Measurements from ENCODE around the gene KCNC1.

Gene KCNC1

DNA sequence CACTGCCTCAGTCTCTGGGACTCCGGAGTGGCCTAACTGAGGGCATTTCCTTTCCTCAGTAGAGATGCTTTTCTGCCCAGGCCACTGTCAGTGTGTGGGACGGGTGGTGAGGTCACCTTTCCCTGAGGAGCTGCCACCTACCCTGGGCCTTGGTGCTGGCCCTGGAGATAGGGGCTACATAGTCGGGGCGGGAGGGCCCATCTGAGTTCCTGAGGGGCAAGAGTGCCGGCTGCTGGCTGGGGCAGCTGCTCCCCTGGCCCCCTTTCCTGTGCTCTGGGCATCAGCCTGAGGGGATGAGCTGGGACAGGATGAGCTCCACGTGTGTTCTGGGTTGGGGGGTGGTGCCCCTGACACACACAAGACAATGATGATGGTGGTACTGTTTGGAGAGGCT, 5.4 kb downstream of the KCNC1 start:
- Mint-ChIP-seq H3K27ac (no peak overlapping the region), H3K9me3 (no peaks in the 10 kb centered on the region)

DNA sequence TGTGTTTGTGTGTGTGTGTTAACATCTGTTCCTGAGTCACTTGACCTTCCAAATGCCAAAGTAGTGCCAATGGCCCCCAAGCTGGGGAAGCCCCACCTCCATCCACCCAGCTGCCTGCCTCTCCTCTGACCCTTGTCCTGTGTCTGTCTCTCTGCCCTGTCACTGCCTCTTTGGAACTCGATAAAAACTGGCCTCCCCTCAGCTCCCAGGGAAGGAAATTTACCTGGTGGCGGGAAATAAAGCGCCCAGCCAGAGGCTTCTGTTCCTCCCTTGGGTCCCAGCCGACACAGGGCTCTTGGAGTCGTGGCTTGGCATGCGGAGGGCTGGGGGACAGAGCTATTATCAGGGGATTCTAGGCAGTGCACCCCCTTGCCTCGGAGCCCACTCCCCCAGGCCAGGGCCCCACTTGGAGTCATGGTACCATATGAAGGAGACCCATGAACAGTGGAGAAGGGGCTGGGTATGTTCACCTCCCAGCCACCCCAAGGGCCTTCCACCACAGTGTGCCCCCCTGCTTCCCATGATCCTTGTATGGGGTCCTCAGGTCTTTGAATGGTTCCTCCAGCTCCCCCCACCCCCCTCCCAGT, 6.2 kb downstream of the KCNC1 start:
- Mint-ChIP-seq H3K4me3 (no peak overlapping the region), H3K27me3 (peaks cover 47% of the 10 kb centered on the region)

More for the DNA sequence above, 5.4 kb downstream of the KCNC1 start:
- no peaks in the 10 kb centered on the region for H3K36me3 Mint-ChIP-seq (ENCODE audit: low read depth)
- H3K4me1 Mint-ChIP-seq (ENCODE audit: low read depth) = peaks cover 4% of the 10 kb centered on the region
- no peak overlapping the region for H3K4me3 Mint-ChIP-seq
- DNase-seq = no peak
- peaks cover 46% of the 10 kb centered on the region for H3K27me3 Mint-ChIP-seq

DNA sequence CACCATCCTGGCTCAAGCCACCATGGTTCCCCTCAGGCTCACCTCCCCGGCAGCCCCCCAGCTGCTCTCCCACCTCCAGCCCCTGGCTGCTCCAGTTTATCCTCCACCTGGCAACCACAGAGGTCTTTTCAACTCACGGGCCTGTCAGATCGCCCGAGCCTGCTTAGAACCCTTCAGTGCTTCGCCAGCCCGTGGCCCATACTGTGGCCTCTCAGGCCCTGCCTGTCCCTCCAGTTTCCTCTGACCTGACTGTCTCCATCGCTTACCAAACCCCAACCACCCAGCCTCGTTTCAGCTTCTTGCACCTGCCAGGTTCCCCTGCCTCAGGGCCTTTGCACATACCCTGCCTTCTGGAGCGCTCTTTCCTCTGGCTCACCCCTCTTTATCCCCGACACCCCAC, 6.9 kb downstream of the KCNC1 start:
- DNase-seq = no peak
- Mint-ChIP-seq H3K4me3 (no peak overlapping the region), H3K27me3 (peaks cover 45% of the 10 kb centered on the region), H3K27ac (no peak overlapping the region), H3K36me3 (ENCODE audit: low read depth) (no peaks in the 10 kb centered on the region), H3K9me3 (no peaks in the 10 kb centered on the region), H3K4me1 (ENCODE audit: low read depth) (peaks cover 2% of the 10 kb centered on the region)

More for the DNA sequence above, 6.2 kb downstream of the KCNC1 start:
- Mint-ChIP-seq H3K4me1 (ENCODE audit: low read depth) (peaks cover 4% of the 10 kb centered on the region), H3K36me3 (ENCODE audit: low read depth) (no peaks in the 10 kb centered on the region), H3K27ac (no peak overlapping the region), H3K9me3 (no peaks in the 10 kb centered on the region)
- no peak for DNase-seq

DNA sequence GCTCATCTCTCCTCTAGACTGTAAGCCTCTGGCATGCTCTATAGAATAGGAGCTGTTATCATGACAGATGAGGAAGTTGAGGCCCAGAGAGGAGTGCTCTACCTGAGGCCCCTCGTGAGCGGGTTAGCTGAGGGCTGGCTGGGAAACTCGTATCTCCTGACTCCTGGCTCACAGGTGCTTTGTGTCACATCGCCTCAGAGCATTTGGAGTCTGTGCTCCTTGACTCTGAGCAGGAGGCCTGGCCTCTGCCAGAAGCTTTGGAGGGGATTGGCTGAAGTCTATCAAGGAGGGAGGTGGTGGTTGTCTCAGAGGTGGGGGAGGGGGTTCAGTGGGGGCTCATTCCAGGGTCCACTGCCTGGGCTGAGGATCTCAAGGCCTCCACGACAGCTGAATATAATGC, 7.4 kb downstream of the KCNC1 start:
- no peak overlapping the region for H3K27ac Mint-ChIP-seq
- no peak overlapping the region for H3K4me3 Mint-ChIP-seq
- no peaks in the 10 kb centered on the region for H3K9me3 Mint-ChIP-seq
- H3K36me3 Mint-ChIP-seq (ENCODE audit: low read depth) = no peaks in the 10 kb centered on the region
- no peak for DNase-seq
- no peaks in the 10 kb centered on the region for H3K4me1 Mint-ChIP-seq (ENCODE audit: low read depth)
- peaks cover 45% of the 10 kb centered on the region for H3K27me3 Mint-ChIP-seq

DNA sequence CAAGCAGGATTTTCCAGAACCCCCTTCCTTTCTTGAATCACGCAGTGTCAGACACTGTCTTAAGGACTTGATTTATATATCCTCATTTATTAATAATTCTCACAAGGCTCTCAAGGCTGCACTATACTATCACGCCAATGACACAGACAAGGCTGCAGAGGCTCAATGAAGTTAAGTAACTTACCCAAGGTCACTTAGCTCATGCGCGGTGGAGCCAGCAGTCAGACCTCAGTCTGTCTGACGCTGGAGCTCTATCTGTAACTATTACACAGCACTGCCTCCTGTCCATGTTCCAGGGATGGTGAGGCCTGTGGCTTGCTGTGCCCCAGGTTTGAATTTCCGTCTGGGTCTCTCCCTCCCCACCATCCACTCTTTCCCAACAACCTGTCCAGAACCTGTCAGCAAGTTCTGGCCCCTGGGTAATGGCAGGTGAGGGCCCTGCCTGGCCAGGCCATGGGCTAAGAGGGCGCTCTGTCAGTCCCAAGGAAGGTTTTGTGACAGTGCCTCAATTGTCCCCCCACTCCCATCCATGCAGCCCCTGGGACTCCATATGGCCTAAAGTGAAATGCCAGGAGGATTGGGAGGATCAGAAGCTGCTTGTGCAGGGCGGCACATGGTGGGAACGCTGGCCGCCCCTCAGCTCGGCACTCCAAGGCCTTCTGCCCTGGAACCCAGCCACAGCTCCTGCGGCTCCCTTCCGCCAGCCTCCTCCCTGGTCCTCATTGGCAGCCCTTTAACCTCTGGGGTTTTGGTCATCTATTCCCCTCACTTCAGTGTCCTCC, 8.6 kb downstream of the KCNC1 start:
- no peaks in the 10 kb centered on the region for H3K4me1 Mint-ChIP-seq (ENCODE audit: low read depth)
- H3K9me3 Mint-ChIP-seq = no peaks in the 10 kb centered on the region
- H3K27me3 Mint-ChIP-seq = peaks cover 40% of the 10 kb centered on the region
- no peak overlapping the region for H3K27ac Mint-ChIP-seq
- no peaks in the 10 kb centered on the region for H3K36me3 Mint-ChIP-seq (ENCODE audit: low read depth)
- no peak overlapping the region for H3K4me3 Mint-ChIP-seq
- DNase-seq = no peak

DNA sequence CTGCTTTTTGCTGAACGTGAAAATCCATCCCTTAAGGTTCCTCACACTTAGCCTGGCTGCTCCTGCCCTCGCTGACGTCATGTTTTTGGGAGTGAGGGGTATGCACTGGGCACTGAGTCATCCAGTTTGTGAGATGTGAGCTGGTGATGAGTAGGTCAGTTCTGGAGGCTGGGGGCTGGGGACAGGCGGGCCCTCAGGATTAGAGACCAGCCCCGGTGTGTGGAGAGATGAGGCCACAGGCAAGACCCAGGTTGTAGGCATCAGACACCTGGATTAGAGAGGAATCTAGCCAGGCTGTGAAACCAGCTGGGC, 9.2 kb downstream of the KCNC1 start:
- H3K4me1 Mint-ChIP-seq (ENCODE audit: low read depth) = no peaks in the 10 kb centered on the region
- no peaks in the 10 kb centered on the region for H3K36me3 Mint-ChIP-seq (ENCODE audit: low read depth)

DNA sequence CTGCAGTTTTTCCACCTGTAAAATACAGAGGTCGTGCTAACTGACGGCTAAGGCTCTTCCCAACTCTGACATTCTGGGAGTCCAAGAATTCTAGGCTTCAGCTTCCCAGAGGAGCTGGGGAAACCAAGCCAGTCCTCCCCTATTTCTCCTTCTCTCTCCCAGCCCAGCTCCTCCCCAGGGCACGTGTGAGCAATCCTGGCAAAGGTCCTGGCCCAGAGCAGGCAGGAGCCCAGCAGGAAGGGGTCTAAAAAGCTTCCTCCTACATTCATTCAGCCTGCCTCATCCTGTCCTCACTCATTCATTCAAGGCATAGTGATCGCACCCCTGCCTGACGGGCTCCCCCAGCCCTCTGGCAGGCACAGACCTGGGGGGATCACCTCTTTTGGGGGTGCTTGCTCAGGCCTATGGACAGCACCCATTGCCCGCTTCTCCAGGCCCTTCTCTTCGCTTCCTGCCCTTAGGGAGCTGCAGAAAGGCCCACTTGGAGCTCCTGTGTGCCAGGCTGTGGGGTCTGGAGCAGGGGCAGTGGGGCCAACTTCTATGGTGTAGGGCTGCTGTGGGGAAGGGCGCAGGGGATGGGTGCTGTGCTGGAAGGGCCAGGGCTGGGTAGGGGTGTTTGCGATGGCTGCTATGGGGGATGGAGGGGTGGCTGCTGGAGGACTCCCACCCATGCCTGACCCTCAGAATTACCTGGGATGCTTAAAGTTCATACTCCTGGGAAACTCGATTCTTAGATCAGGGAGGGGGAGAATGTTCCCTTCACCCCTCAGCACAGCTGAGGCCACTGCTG, 9.8 kb downstream of the KCNC1 start:
- Mint-ChIP-seq H3K27me3 (peaks cover 35% of the 10 kb centered on the region), H3K36me3 (ENCODE audit: low read depth) (no peaks in the 10 kb centered on the region), H3K4me3 (no peak overlapping the region), H3K4me1 (ENCODE audit: low read depth) (no peaks in the 10 kb centered on the region), H3K9me3 (no peaks in the 10 kb centered on the region), H3K27ac (no peak overlapping the region)
- DNase-seq = no peak

More for the DNA sequence above, 9.2 kb downstream of the KCNC1 start:
- no peaks in the 10 kb centered on the region for H3K9me3 Mint-ChIP-seq
- no peak overlapping the region for H3K27ac Mint-ChIP-seq
- no peak for DNase-seq
- peaks cover 35% of the 10 kb centered on the region for H3K27me3 Mint-ChIP-seq
- no peak overlapping the region for H3K4me3 Mint-ChIP-seq

DNA sequence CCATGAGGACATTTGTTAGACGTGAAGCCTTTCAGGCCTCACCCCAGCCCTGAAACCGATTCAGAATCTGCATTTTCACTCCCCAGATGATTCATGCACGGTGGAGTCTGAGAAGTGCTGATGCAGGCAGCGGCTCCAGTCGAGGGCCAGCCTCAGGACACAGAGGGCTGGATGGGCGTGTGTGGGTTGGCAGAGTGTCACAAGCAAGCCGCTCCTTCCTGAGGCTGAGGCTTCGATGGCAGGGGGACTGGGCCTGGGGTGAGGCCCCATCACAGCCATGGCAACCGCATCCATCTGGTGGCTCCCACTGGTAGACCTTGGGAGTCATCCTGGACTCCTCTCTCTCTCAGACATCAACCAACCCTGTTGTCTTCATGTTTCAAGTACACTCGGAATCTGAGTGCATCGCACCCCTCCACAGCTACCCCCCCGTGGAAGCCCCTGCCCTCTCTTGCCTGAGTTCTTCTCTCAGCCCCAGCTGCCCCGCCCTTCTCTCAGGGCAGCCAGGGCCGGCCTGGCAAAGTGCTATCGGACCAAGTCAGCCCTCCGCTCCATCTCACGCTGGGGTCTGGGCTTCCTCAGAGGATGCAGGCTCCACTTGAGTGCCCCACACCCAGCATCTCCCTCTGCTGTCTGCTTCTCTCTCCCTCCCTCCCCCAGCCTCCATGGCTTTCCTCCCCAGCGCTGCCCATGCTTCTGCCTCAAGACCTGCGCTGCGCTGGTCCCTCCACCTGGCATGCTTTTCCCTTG, 10.6 kb downstream of the KCNC1 start:
- Mint-ChIP-seq H3K27ac (no peak overlapping the region), H3K9me3 (no peaks in the 10 kb centered on the region), H3K4me3 (no peak overlapping the region), H3K27me3 (peaks cover 35% of the 10 kb centered on the region), H3K4me1 (ENCODE audit: low read depth) (no peaks in the 10 kb centered on the region), H3K36me3 (ENCODE audit: low read depth) (no peaks in the 10 kb centered on the region)
- no peak for DNase-seq

DNA sequence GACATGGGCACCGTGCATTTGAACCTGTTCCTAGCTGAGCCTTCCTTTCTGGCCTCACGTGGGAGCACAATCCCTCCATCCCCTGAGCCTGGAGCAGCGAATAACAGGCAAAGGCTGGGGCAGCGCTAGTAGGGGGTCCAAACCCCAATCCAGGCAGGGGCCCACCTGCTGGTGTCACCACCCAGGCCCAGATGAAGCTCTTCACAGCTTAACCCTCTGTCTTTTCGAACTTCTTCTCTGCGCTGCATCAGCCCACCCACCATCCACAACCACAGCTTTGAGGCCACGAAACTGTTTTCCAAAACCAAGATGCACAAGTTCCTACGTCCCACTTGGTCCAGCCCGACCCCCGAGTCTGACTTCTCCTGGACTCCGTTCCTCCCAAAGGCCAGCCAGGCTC, 11.5 kb downstream of the KCNC1 start:
- no peaks in the 10 kb centered on the region for H3K4me1 Mint-ChIP-seq (ENCODE audit: low read depth)
- no peak overlapping the region for H3K4me3 Mint-ChIP-seq
- DNase-seq = no peak
- no peak overlapping the region for H3K27ac Mint-ChIP-seq
- H3K36me3 Mint-ChIP-seq (ENCODE audit: low read depth) = no peaks in the 10 kb centered on the region
- H3K27me3 Mint-ChIP-seq = peaks cover 39% of the 10 kb centered on the region
- no peaks in the 10 kb centered on the region for H3K9me3 Mint-ChIP-seq

DNA sequence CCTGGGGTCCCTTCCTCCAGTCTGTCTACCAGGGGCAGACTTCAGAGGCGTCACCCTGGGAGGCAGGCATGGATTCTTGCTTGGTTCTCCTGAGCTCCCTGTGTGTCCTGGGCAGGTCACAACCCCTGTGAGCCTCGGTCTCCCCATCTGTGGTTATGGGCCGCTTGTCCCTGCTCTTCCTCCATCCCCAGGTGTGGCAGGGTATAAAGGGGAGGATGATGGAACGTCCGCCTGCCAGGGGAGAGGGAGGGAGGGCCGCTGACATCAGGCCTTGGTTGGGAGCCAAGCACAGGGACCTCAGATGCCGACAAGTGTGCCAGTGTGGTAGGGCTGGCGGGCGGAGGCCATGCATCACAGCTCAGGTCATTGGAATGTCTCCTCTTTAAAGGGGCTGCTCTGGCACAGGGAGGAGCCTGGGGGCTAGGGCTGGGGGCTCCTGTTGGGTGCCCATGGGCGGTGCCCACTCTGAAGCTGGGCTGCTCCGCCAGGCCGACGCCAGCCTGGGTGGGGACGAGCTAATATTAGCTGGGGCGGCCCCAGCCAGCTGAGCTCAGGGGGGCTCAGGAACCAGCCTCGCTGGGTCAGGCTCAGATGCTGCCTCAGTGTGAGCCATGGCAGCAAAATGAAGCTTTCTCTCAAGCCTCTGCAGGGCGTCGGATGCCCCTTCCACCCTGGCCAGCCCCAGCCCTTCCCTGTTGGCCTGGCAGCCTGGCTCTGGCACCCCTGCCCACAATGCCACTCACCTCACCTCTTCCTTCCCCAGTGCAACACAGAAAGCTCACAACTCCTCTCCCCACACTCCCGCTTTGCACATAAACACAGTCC, 12.8 kb downstream of the KCNC1 start:
- Mint-ChIP-seq H3K9me3 (no peaks in the 10 kb centered on the region), H3K4me1 (ENCODE audit: low read depth) (no peaks in the 10 kb centered on the region), H3K36me3 (ENCODE audit: low read depth) (no peaks in the 10 kb centered on the region), H3K27me3 (peaks cover 32% of the 10 kb centered on the region), H3K27ac (no peak overlapping the region), H3K4me3 (no peak overlapping the region)
- no peak for DNase-seq

DNA sequence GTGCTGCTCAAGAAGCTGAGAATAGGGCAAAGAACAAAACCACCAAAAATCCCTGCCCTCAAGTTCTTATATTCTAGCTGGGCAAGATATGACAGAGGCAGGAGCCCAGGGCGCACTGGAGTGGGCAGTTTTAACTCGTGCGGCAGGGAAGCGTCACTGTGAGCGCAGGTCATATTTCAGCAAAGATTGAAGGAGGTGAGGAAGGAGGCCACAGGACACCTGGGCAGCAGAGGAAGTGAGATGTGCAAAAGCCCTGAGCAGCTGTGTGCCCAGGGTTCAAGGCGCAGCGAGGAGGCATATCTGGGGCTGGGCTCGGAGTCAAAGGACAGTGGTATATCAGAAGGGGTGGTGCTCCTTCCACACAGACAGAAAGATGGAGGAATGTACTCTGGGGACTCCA, 13.5 kb downstream of the KCNC1 start:
- H3K36me3 Mint-ChIP-seq (ENCODE audit: low read depth) = no peaks in the 10 kb centered on the region
- no peak overlapping the region for H3K4me3 Mint-ChIP-seq
- H3K27ac Mint-ChIP-seq = no peak overlapping the region
- no peaks in the 10 kb centered on the region for H3K4me1 Mint-ChIP-seq (ENCODE audit: low read depth)
- no peak for DNase-seq
- H3K27me3 Mint-ChIP-seq = peaks cover 29% of the 10 kb centered on the region
- no peaks in the 10 kb centered on the region for H3K9me3 Mint-ChIP-seq

DNA sequence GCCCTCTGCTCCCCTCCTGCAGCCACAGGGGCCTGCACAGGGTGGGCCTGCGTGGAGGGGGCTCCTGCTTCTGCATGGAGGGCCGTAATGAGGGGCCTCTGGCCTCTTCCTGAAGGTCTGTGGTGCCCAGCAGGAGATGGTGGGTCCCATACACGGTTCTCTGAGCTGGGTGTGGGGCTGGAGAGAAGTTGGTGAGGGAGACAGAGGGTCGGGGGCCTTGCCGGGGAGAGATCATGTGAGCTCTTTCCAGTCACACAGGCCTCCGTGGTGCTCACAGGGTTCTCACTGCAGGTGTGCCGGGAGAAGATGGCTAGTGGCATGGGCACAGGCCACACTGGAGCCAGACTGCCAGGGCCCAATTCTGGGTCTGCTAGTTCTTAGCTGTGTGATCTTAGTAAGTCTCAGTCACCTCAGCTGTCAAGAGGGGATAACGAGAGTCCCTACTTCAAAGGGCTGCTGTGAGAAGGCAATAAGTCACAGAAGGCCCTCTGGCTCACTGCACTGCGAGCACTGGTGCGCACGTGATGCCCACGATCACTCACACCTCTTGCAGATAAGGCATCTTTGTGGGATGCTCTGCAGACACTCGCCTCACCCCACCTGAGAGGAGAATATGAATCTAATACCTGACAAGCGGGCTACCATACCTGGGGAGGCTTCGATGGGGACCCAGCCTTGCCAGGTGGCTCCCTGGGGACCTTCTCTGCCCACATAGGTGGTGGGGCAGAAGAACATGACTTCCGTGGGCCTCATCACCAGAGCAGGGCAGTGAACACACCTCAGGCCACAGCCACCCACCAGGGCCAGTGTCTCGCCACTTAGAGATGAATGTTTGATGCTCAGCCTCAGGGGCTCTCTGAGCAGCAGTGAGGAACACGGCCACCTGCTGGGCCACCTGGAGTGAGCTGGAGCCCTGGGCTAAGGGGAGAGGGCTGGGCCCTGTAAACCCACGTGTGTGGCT, 14.5 kb downstream of the KCNC1 start:
- Mint-ChIP-seq H3K27ac (no peak overlapping the region), H3K27me3 (peaks cover 32% of the 10 kb centered on the region)
- DNase-seq = no peak

More for the DNA sequence above, 14.5 kb downstream of the KCNC1 start:
- H3K4me1 Mint-ChIP-seq (ENCODE audit: low read depth) = no peaks in the 10 kb centered on the region
- H3K36me3 Mint-ChIP-seq (ENCODE audit: low read depth) = no peaks in the 10 kb centered on the region
- no peaks in the 10 kb centered on the region for H3K9me3 Mint-ChIP-seq
- no peak overlapping the region for H3K4me3 Mint-ChIP-seq

Data from activated T-cell treated with anti-CD3 and anti-CD28 coated beads, Interleukin-2, amount 50 U/mL, for 24 hours (primary cell).